HCT116 (cell line): Measurements from ENCODE around the gene CMIP.

Experiments used
- CEBPB ChIP-seq: IDR thresholded peaks from 2 replicates; pipeline ENCODE4 v1.6.1; 2012; ENCODE audit warnings: low read depth
- ELF1 ChIP-seq: IDR thresholded peaks from 2 replicates; pipeline ENCODE4 v1.6.1; 2012; ENCODE audit warnings: low read depth, borderline replicate concordance
- EZH2 ChIP-seq: fragments of 200-600 bp; sonication (generic); IDR thresholded peaks from 2 replicates; pipeline ENCODE4 v1.6.1; 2017; ENCODE audit warnings: antibody characterized with exemption, mixed run types
- EZH2phosphoT487 ChIP-seq: fragments of 200-600 bp; IDR thresholded peaks from 2 replicates; pipeline ENCODE4 v1.6.1; 2018; ENCODE audit warnings: antibody characterized with exemption, borderline replicate concordance
- POLR2A ChIP-seq: IDR thresholded peaks from 2 replicates; pipeline ENCODE4 v1.7.0; 2011; ENCODE audit warnings: borderline replicate concordance; ENCODE audit not compliant: insufficient read depth, insufficient read length; ENCODE audit errors: extremely low read depth
- POLR2AphosphoS5 ChIP-seq: IDR thresholded peaks from 2 replicates; pipeline ENCODE4 v1.6.1; 2011; ENCODE audit warnings: mild to moderate bottlenecking, low read depth, low read length, moderate library complexity
- SIN3A ChIP-seq: IDR thresholded peaks from 2 replicates; pipeline ENCODE4 v1.6.1; 2012; ENCODE audit warnings: low read depth
- SP1 ChIP-seq: IDR thresholded peaks from 2 replicates; pipeline ENCODE4 v1.6.1; 2012; ENCODE audit warnings: low read depth
- SRF ChIP-seq: IDR thresholded peaks from 2 replicates; pipeline ENCODE4 v1.6.1; 2012; ENCODE audit warnings: low read depth
- TCF7L2 ChIP-seq: IDR thresholded peaks from 2 replicates; pipeline ENCODE4 v1.7.0; 2011; ENCODE audit warnings: borderline replicate concordance, inconsistent platforms; ENCODE audit not compliant: insufficient read depth, insufficient read length; ENCODE audit errors: extremely low read depth
- ZNF274 ChIP-seq: fragments of 200-500 bp; sonication (Bioruptor generic); IDR thresholded peaks from 2 replicates; pipeline ENCODE4 v1.6.1; 2014; ENCODE audit warnings: mild to moderate bottlenecking, low read depth, low read length, inconsistent platforms
- TF ChIP-seq, protein P1 (sequence below), 3 experiments: fragments of 200-600 bp in 1 of 3; sonication (generic) in 1 of 3; IDR thresholded peaks in 2 of 3; conservative IDR thresholded peaks in 1 of 3; 2 replicates each; pipeline ENCODE4 v1.5.1; 2012 to 2017; ENCODE audit warnings: low read depth in 2 of 3, low read length in 2 of 3, antibody characterized with exemption in 1 of 3, borderline replicate concordance in 1 of 3, control low read depth in 1 of 3, mild to moderate bottlenecking in 1 of 3, mixed read lengths in 1 of 3, mixed run types in 1 of 3, moderate library complexity in 1 of 3; ENCODE audit not compliant: insufficient read depth in 1 of 3

DNA sequence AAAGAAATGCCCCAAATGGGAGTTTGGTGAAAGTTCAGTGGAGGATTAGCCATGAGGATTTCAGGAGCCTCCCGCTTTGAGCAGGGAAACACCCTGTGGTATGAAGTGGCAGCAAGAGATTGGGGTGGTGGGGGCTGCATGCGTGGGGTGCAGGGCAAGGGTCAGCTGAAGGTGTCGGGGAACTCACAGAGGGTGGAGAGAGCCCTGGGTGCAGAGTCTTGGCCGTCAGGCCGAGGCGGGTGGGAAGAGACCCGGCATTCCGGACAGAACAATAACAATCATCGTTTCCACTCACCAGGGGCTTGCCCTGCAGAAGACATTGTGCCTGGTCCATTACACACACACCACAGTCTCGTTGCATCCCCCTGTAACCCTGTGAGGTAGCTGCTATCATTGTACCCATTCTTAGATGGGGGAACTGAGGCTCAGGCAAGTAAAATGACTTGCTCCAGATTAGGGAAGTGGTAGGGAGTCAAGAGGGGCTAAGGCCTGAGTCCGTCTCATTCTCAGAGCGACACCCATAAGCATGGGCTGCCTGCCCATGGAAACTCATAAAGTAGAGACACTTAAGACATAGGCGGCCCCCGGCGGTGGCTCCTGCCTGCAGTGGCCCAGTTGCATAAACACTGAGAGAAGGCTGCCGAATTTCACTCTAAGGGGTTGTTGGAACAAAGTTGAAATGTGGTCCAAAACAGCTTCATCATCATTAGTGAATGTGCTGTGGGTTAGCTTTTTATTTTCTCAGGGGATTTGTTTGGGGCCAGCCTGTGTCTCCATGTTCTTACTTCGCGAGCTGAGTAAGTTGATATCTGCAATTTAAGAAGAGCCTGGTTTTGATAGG, 93.3 kb downstream of the CMIP start:
- no peak for TF ChIP-seq EZH2
- TF ChIP-seq, protein P1, sequence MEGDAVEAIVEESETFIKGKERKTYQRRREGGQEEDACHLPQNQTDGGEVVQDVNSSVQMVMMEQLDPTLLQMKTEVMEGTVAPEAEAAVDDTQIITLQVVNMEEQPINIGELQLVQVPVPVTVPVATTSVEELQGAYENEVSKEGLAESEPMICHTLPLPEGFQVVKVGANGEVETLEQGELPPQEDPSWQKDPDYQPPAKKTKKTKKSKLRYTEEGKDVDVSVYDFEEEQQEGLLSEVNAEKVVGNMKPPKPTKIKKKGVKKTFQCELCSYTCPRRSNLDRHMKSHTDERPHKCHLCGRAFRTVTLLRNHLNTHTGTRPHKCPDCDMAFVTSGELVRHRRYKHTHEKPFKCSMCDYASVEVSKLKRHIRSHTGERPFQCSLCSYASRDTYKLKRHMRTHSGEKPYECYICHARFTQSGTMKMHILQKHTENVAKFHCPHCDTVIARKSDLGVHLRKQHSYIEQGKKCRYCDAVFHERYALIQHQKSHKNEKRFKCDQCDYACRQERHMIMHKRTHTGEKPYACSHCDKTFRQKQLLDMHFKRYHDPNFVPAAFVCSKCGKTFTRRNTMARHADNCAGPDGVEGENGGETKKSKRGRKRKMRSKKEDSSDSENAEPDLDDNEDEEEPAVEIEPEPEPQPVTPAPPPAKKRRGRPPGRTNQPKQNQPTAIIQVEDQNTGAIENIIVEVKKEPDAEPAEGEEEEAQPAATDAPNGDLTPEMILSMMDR (IDR thresholded peaks at IDR 0.05 in 2 of 3, conservative IDR thresholded peaks at IDR 0.05 in 1 of 3; ENCODE audit: borderline replicate concordance in 1 of 3, insufficient read depth in 1 of 3, low read depth in 2 of 3, low read length in 2 of 3): no peak
- TF ChIP-seq EZH2phosphoT487: no peak
- TF ChIP-seq POLR2A: no peak
- no peak for TF ChIP-seq ELF1
- TF ChIP-seq SIN3A: no peak
- no peak for TF ChIP-seq TCF7L2
- no peak for TF ChIP-seq CEBPB
- no peak for TF ChIP-seq POLR2AphosphoS5
- TF ChIP-seq SP1: no peak
- TF ChIP-seq ZNF274: no peak
- TF ChIP-seq SRF: no peak
